Measurements from ENCODE around the gene KLHL26. TPM values are rescaled to one million over a fixed set of nuclear protein-coding genes. Genes with fewer than 3 reads are reported as not detected.

Gene KLHL26
- total and polyA plus RNA-seq, 2 of the 4 experiments (the other 2 are of a cell fraction), result 2.2 to 4.7 TPM

GRCh38 chr19:18662972-18663732 is 26.3 kb downstream of the KLHL26 start:
- H4K91ac ChIP-seq (ENCODE audit: insufficient read depth, low read depth, low read length), result peak overlapping the region; percentile 83
- H3K36me3 ChIP-seq (ENCODE audit: control insufficient read depth, insufficient read depth, low read length), result peaks cover 18% of the 10 kb centered on the region
- H3K56ac ChIP-seq (ENCODE audit: extremely low read depth, insufficient read depth, low read length), result no peak overlapping the region
- peaks cover 22% of the 10 kb centered on the region for H3K9me1 ChIP-seq (ENCODE audit: insufficient read depth, low read length)
- H2AFZ ChIP-seq (replicated peaks; ENCODE audit: low read length, poor library complexity), result peak overlapping the region; percentile 59
- dilution Hi-C loops (cut with HindIII; ENCODE audit: low sequenced_read_pairs, unreplicated experiment) (no loop called here), in situ Hi-C loops (cut with MboI; ENCODE audit: low sequenced_read_pairs) (no loop called here), intact Hi-C loops (cut with micrococcal nuclease) (no loop called here)
- peak overlapping the region; percentile 10; the same call in 2 of the 3 replicates for H2BK15ac ChIP-seq (ENCODE audit: low read depth, low read length)
- peaks cover 20 to 42% of the 10 kb centered on the region in 2 experiments; a peak in 3 of 4 replicates for H3K79me1 ChIP-seq (ENCODE audit: low read depth in 1 of 2, low read length in 2 of 2)
- H3K27me3 ChIP-seq (ENCODE audit: control insufficient read depth, insufficient read depth, low read length), result no peaks in the 10 kb centered on the region
- H3K4me1 ChIP-seq (ENCODE audit: control insufficient read depth, insufficient read depth, low read length), result peaks cover 29% of the 10 kb centered on the region
- H3K4me2 ChIP-seq (ENCODE audit: low read depth, low read length), result no peak overlapping the region
- H4K5ac ChIP-seq (ENCODE audit: low read depth, low read length), result peak overlapping the region; percentile 14; the same call in 1 of the 2 replicates
- ChIA-PET CTCF (no interaction called here), POLR2A (ENCODE audit: unreplicated experiment) (no interaction called here)
- H2BK20ac ChIP-seq (ENCODE audit: low read depth, low read length), result 0 out of 2 replicates have a peak overlapping the region, but pooled peaks have one; percentile 34
- no peak overlapping the region for H2BK5ac ChIP-seq (ENCODE audit: low read depth, low read length, poor library complexity, severe bottlenecking)
- peak overlapping the region; percentile 26 for H2BK120ac ChIP-seq (ENCODE audit: low read depth, low read length)
- 0 out of 2 replicates have a peak overlapping the region, but pooled peaks have one; percentile 12 for H3K9ac ChIP-seq (ENCODE audit: low read depth, low read length)
- WGBS, 2 experiments (ENCODE audit: extremely low coverage in 2 of 2, insufficient read length in 1 of 2), result 81% methylated on average over 3 of the region's 15 CpGs; no CpG with 5 or more reads in 1 of the 2 experiments
- H3K14ac ChIP-seq (replicated peaks; ENCODE audit: low read depth, low read length), result 0 out of 2 replicates have a peak overlapping the region, but pooled peaks have one; percentile 2
- no TSS peak for BruUV-seq (replicated peaks)
- peak overlapping the region; percentile 33 for H2AK9ac ChIP-seq (replicated peaks; ENCODE audit: low read depth, low read length, poor library complexity)
- H2AK5ac ChIP-seq (ENCODE audit: low read depth, low read length), result peak overlapping the region; percentile 64
- H3K18ac ChIP-seq (ENCODE audit: low read depth, low read length), result peak overlapping the region; percentile 9; the same call in 1 of the 2 replicates
- H3K23ac ChIP-seq (ENCODE audit: low read depth, low read length), result peak overlapping the region; percentile 39; the same call in 1 of the 2 replicates
- peak overlapping the region; percentile 52 to 80; a peak in 2 of 4 replicates for H4K8ac ChIP-seq (ENCODE audit: low read depth in 2 of 2, low read length in 2 of 2)
- H3K9me3 ChIP-seq (ENCODE audit: control insufficient read depth, insufficient read depth, low read length), result no peaks in the 10 kb centered on the region
- H3K4me3 ChIP-seq (ENCODE audit: insufficient read depth, low read depth, low read length), result no peak overlapping the region
- H3K4ac ChIP-seq (ENCODE audit: low read depth, low read length), result peak overlapping the region; percentile 77
- TF ChIP-seq POLR2A (IDR thresholded peaks at IDR 0.05; ENCODE audit: low read depth, low read length), result no peak
- no peak for TF ChIP-seq MXI1 (IDR thresholded peaks at IDR 0.05; ENCODE audit: borderline replicate concordance, low read depth, low read length)
- TF ChIP-seq FOS (IDR thresholded peaks at IDR 0.05; ENCODE audit: low read depth, low read length), result no peak
- no peak for TF ChIP-seq RCOR1 (IDR thresholded peaks at IDR 0.05; ENCODE audit: insufficient replicate concordance, low read length)
- no peak for TF ChIP-seq MAZ (IDR thresholded peaks at IDR 0.05; ENCODE audit: borderline replicate concordance, low read depth, low read length)
- no peak for TF ChIP-seq MAFK (IDR thresholded peaks at IDR 0.05; ENCODE audit: low read depth, low read length)
- no peak for TF ChIP-seq CEBPB (IDR thresholded peaks at IDR 0.05; ENCODE audit: low read depth, low read length)
- TF ChIP-seq RFX5 (IDR thresholded peaks at IDR 0.05; ENCODE audit: low read depth, low read length), result no peak
- no peak for TF ChIP-seq BHLHE40 (IDR thresholded peaks at IDR 0.05; ENCODE audit: low read depth, low read length)
- no peak for TF ChIP-seq RAD21 (IDR thresholded peaks at IDR 0.05; ENCODE audit: low read length)
- no peak overlapping the region for H3K27ac ChIP-seq (ENCODE audit: insufficient read depth, low read length)
- peaks cover 5% of the 10 kb centered on the region for H4K20me1 ChIP-seq (ENCODE audit: insufficient read depth, low read length)
- no peak for ATAC-seq (ENCODE audit: low read depth)
- no peak for DNase-seq

Data from IMR-90 (cell line).